WTC11 (cell line): Measurements from ENCODE around the gene ORM2.
"Not testable (repeated sequence)": the region's sequence is repeated elsewhere in the genome, so short reads cannot be mapped to it uniquely, and the experiment has no call there.

Experiments
- CREB1 ChIP-seq: sonication (generic); formaldehyde crosslinking; IDR thresholded peaks from 2 replicates; pipeline ENCODE4 v1.8.0; 2023; ENCODE audit warnings: mild to moderate bottlenecking, missing genetic modification reagents
- ELF4 ChIP-seq: sonication (generic); formaldehyde crosslinking; IDR thresholded peaks from 2 replicates; pipeline ENCODE4 v1.8.1; 2022; ENCODE audit warnings: low read depth, mild to moderate bottlenecking, moderate library complexity, missing genetic modification reagents
- FOXP4 ChIP-seq: sonication (generic); formaldehyde crosslinking; IDR thresholded peaks from 2 replicates; pipeline ENCODE4 v1.8.0; 2022; ENCODE audit warnings: mild to moderate bottlenecking, missing genetic modification reagents
- MXD4 ChIP-seq: fragments of 250-450 bp; sonication (Bioruptor Pico); IDR thresholded peaks from 2 replicates; pipeline ENCODE4 v1.8.0; 2021; ENCODE audit warnings: mild to moderate bottlenecking, moderate library complexity, borderline replicate concordance
- NFE2L1 ChIP-seq: sonication (generic); formaldehyde crosslinking; IDR thresholded peaks from 2 replicates; pipeline ENCODE4 v1.8.1; 2023; ENCODE audit warnings: missing genetic modification reagents
- NR2C2 ChIP-seq: sonication (generic); formaldehyde crosslinking; IDR thresholded peaks from 2 replicates; pipeline ENCODE4 v1.8.0; 2022; ENCODE audit warnings: mild to moderate bottlenecking, missing genetic modification reagents
- RELA ChIP-seq: sonication (generic); formaldehyde crosslinking; IDR thresholded peaks from 2 replicates; pipeline ENCODE4 v1.8.1; 2022; ENCODE audit warnings: missing genetic modification reagents, mild to moderate bottlenecking, borderline replicate concordance
- TEAD4 ChIP-seq: sonication (generic); formaldehyde crosslinking; IDR thresholded peaks from 2 replicates; pipeline ENCODE4 v1.8.0; 2022; ENCODE audit warnings: mild to moderate bottlenecking, missing genetic modification reagents
- TP53 ChIP-seq: sonication (generic); formaldehyde crosslinking; IDR thresholded peaks from 2 replicates; pipeline ENCODE4 v1.8.1; 2023; ENCODE audit warnings: mild to moderate bottlenecking, missing genetic modification reagents
- ZNF121 ChIP-seq: sonication (generic); formaldehyde crosslinking; IDR thresholded peaks from 2 replicates; pipeline ENCODE4 v1.8.0; 2023; ENCODE audit warnings: missing genetic modification reagents
- ZNF263 ChIP-seq: sonication (generic); formaldehyde crosslinking; IDR thresholded peaks from 2 replicates; pipeline ENCODE4 v1.8.1; 2022; ENCODE audit warnings: low read depth, mild to moderate bottlenecking, moderate library complexity, missing genetic modification reagents
- ZNF423 ChIP-seq: fragments of 250-450 bp; sonication (Bioruptor Pico); IDR thresholded peaks from 2 replicates; pipeline ENCODE4 v2.1.2; 2022; ENCODE audit warnings: mild to moderate bottlenecking, moderate library complexity
- TF ChIP-seq, protein P1 (sequence below): fragments of 200-600 bp; IDR thresholded peaks from 2 replicates; pipeline ENCODE4 v1.8.0; 2022; ENCODE audit warnings: antibody characterized with exemption

- TF ChIP-seq, protein P1, sequence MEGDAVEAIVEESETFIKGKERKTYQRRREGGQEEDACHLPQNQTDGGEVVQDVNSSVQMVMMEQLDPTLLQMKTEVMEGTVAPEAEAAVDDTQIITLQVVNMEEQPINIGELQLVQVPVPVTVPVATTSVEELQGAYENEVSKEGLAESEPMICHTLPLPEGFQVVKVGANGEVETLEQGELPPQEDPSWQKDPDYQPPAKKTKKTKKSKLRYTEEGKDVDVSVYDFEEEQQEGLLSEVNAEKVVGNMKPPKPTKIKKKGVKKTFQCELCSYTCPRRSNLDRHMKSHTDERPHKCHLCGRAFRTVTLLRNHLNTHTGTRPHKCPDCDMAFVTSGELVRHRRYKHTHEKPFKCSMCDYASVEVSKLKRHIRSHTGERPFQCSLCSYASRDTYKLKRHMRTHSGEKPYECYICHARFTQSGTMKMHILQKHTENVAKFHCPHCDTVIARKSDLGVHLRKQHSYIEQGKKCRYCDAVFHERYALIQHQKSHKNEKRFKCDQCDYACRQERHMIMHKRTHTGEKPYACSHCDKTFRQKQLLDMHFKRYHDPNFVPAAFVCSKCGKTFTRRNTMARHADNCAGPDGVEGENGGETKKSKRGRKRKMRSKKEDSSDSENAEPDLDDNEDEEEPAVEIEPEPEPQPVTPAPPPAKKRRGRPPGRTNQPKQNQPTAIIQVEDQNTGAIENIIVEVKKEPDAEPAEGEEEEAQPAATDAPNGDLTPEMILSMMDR = not testable (repeated sequence)
- not testable (repeated sequence) for TF ChIP-seq ZNF121 (CRISPR knock-in tag); ZNF263; ZNF423 (CRISPR knock-in tag); TP53 (CRISPR knock-in tag); NR2C2 (CRISPR knock-in tag); TEAD4 (CRISPR knock-in tag); NFE2L1 (CRISPR knock-in tag); ELF4 (CRISPR knock-in tag); FOXP4 (CRISPR knock-in tag); RELA (CRISPR knock-in tag); CREB1 (CRISPR knock-in tag); MXD4 (CRISPR knock-in tag)
These were observed 5.8 kb upstream of the ORM2 start for GRCh38 chr9:114323849-114324248.
